Measurements from ENCODE around the gene USP5. TPM values are rescaled to one million over a fixed set of nuclear protein-coding genes. Genes with fewer than 3 reads are reported as not detected.
A peak's percentile ranks its signal among the peaks of the same experiment; 100 is the strongest.

Gene USP5
- total and polyA plus RNA-seq, 2 donors (not counting 1 experiment from before 2014, with no cell fraction given) = 35.1 to 59.7 TPM

GRCh38 chr12:6914246-6914946 lies 62.4 kb downstream of the USP5 start, which contains the start of gene ENO2:
Gene ENO2 (plus strand): TSS chr12:6914580. CDS start chr12:6915833, 1,253 bp downstream.
- Mint-ChIP-seq H3K27ac (peak within 1 kb of the TSS; percentile 89), H3K27me3 (no peaks in the 10 kb centered on the region), H3K4me1 (peaks cover 25% of the 10 kb centered on the region), H3K9me3 (ENCODE audit: insufficient read depth) (no peaks in the 10 kb centered on the region), H3K4me3 (peak within 1 kb of the TSS; percentile 89)
- POLR2A ChIA-PET = interaction anchor here (0.5 to 1.8 kb wide), 9 partner anchors 9 to 194 kb away, joined by 3 to 8 read pairs (median 4); partner anchors contain the start of genes ATN1, C12orf57 and RNU7-1
- peak within 1 kb of the TSS; percentile 43 to 64 for H3K27ac ChIP-seq (ENCODE audit: low read length in 2 of 2)
- peaks cover 0 to 4% of the 10 kb centered on the region in 2 experiments for H3K36me3 ChIP-seq (replicated peaks in 1 of 2; ENCODE audit: control extremely low read depth in 1 of 2, control insufficient read depth in 1 of 2, extremely low read depth in 1 of 2, insufficient read depth in 2 of 2, low read length in 1 of 2)
- peaks cover 0 to 10% (median 1%) of the 10 kb centered on the region in 4 experiments for H3K27me3 ChIP-seq (replicated peaks in 1 of 4; ENCODE audit: control extremely low read depth in 1 of 4, control insufficient read depth in 3 of 4, insufficient read depth in 4 of 4, low read length in 3 of 4)
- peaks cover 0 to 3% (median 0%) of the 10 kb centered on the region in 3 donors for H3K9me3 ChIP-seq (ENCODE audit: control extremely low read depth in 1 of 3, control insufficient read depth in 2 of 3, insufficient read depth in 1 of 3, low read length in 2 of 3)
- TF ChIP-seq EZH2 (IDR thresholded peaks at IDR 0.05; ENCODE audit: borderline replicate concordance, insufficient read depth, low read depth, low read length, poor library complexity, severe bottlenecking) = no peak
- TF ChIP-seq CTCF (IDR thresholded peaks at IDR 0.05) = no peak
- no peaks in the 10 kb centered on the region for H4K20me1 ChIP-seq (ENCODE audit: control insufficient read depth, insufficient read depth, low read length, poor library complexity, severe bottlenecking)
- H3K9ac ChIP-seq (ENCODE audit: low read length) = peak within 1 kb of the TSS; percentile 80
- intact Hi-C loops (cut with micrococcal nuclease) = loop anchor here (1.0 kb wide), 1 partner anchor 10 kb away; the partner anchor contains the start of gene LRRC23
- CTCF ChIA-PET = interaction anchor here (0.7 to 2.0 kb wide), 5 partner anchors 8 to 50 kb away, joined by 4 to 10 read pairs (median 6); no protein-coding TSS in a partner anchor
- peak; percentile 91 for ATAC-seq (ENCODE audit: low read depth)
- peak; percentile 83 for DNase-seq
- H3K79me2 ChIP-seq (ENCODE audit: control insufficient read depth, insufficient read depth, low read length) = no peaks in the 10 kb centered on the region
- peak within 1 kb of the TSS in 4 of 5 experiments; percentile 38 to 75 (median 58) for H3K4me3 ChIP-seq (ENCODE audit: control extremely low read depth in 1 of 5, extremely low read depth in 1 of 5, insufficient read depth in 1 of 5, low read depth in 2 of 5, low read length in 4 of 5)
- H2AFZ ChIP-seq (ENCODE audit: insufficient read depth, low read depth, low read length, poor library complexity, severe bottlenecking) = peak within 1 kb of the TSS; percentile 85
- peaks cover 11 to 19% of the 10 kb centered on the region in 2 donors for H3K4me1 ChIP-seq (ENCODE audit: control insufficient read depth in 2 of 2, insufficient read depth in 2 of 2, low read length in 2 of 2)
- H3K4me2 ChIP-seq (replicated peaks; ENCODE audit: low read depth, low read length, poor library complexity, severe bottlenecking) = peak within 1 kb of the TSS; percentile 92
- WGBS (ENCODE audit: insufficient coverage) = under 1% methylated on average over 56 of the region's 68 CpGs

Data from B cell (primary cell).